HG03342 (cell line): ENCODE data around the gene CSRNP3.

Source experiments
- ATAC-seq: cut with Tn5 transposase; IDR thresholded peaks from one replicate; pipeline ENCODE4 v1.9.1; 2021; ENCODE audit warnings: mild to moderate bottlenecking, moderate library complexity; ENCODE audit not compliant: unreplicated experiment

The CSRNP3 gene

GRCh38 chr2:165674780-165675179, 205.3 kb downstream of the CSRNP3 start:
- no peak for ATAC-seq

GRCh38 chr2:165675551-165675968, 206.1 kb downstream of the CSRNP3 start:
- ATAC-seq, result no peak

DNA sequence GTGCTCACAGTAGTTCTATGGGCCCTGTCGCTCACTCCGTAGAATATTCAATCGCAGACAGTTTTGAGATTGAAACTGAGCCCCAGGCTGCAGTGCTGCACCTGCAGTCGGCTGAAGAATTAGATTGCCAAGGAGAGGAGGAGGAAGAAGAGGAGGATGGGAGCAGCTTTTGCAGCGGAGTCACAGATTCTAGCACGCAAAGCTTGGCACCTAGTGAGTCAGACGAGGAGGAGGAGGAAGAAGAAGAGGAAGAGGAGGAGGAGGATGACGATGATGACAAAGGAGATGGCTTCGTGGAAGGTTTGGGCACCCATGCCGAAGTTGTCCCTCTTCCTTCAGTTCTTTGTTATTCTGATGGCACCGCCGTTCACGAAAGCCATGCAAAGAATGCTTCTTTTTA, 209.4 kb downstream of the CSRNP3 start:
- ATAC-seq, result no peak

DNA sequence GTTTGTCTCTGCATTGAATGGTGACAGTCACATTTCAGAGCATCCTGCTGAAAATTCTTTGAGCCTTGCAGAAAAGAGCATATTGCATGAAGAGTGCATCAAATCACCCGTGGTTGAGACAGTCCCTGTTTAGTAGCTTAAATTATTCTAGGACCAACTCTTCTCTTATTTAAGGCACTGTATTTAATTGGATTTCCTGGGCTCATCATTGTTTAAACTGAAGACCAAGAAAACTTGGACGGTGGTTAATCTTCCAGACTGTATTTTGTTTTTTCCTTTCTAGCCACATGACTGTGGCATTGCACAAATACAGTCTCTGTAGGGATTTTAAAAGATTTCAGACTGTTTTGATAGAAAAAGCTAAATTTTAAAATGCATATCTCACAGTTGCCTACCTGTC, 210.1 kb downstream of the CSRNP3 start:
- ATAC-seq, result no peak

- ATAC-seq, result no peak
These were observed 212.3 kb downstream of the CSRNP3 start for GRCh38 chr2:165681841-165682240.

GRCh38 chr2:165682546-165682945, 213.0 kb downstream of the CSRNP3 start:
- ATAC-seq, result no peak

- no peak for ATAC-seq
These were observed 217.3 kb downstream of the CSRNP3 start for GRCh38 chr2:165686800-165687199.

DNA sequence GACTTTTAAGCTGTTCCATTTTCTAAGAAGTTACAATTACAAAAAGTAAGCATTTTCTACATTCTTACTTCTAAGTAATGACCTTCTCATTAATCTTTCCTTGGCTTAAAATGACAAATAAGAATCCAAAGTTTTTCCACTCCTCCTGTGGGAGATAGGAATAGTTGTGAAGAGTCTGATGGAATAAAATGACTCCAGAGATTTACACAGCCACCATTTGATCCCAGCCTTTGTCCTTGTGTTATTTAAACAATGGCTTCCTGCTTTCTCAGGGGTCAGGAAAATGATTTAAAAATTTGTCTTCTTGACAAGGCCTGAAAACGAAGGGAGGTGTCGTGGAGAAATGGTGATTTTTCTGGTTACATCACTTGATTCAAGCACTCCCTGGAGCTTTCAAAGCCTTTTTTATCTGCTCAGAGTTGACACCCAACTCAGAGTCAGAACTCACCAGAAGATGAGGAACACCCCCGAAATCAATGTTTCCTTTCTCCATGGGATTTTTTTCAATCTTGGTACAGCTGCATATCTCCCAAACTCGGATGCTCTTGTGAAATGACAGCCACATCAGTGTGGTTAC, 218.0 kb downstream of the CSRNP3 start:
- ATAC-seq, result no peak

DNA sequence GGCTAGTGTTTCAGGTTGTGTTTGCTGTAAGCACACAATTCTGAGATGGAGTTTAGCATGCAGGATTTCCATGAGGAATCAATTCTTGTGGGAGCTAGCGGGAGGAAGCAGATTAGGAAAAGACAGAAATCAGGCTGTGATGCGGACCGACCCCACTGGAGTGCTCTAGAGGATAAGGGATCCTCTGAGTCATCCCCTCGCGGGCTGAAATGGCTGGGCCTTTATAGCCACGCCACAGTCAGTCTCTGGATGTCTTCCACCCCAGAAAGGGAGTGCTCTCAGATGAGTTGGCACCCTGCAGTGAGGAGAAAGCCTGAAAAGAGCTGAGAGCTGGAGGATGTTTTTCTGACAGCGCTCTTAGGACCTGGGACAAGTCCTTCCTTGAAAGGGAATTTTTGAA, 222.1 kb downstream of the CSRNP3 start:
- no peak for ATAC-seq

GRCh38 chr2:165692906-165693305, 223.4 kb downstream of the CSRNP3 start:
- ATAC-seq, result no peak

GRCh38 chr2:165693838-165694237, 224.3 kb downstream of the CSRNP3 start:
- no peak for ATAC-seq

DNA sequence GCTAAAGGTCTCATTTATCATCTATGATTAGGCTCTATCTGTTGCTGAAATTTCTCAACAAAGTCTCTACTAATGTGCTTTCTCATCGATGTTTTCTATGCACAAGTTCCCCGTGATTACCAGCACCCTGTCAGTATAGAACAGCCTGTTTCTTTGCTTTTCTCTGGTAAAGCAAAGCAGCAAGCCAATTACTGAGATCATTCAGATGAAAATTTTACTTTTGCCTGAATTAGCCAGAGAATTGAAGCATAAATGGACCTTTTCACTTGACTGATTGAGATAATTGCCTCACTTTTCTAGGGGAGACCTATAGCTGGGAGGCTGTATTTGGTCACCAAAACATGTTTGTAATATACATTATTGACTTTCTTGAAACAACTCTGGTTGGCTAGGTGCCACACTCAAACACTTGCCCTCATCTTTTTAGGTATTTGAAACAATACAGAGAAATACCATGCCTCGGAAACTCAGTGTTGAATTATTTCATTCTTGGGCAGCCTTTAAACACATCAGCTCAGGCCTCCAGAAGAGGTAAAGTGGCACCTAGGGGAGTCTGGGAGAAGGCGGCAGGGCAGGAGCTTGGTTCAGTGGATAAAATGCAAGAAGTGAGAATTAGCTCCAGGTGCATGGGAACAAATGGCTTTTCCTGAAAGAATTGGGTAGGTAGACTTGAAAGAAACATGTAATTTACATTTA, 228.4 kb downstream of the CSRNP3 start:
- no peak for ATAC-seq

DNA sequence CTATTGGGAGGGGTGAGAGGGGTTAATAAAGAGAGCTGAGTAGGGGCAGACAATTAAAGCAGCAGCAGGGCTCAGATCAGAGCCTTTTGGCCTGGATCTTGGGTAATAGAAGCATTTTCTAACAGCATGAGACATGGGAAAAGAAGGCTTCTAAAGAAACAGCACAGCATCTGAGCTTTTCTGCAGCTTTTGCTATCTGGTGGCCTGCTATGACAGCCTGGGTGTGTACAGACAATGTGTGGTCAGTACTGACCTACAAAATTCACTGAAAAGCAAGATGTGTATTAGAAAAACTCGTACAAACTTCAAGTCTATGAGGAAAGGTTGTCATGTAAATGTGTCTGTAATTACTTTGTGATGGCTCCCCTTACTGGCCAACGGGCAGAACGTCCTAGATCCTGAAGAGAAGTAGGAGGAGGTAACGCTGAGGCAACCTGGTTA, 229.0 kb downstream of the CSRNP3 start:
- peak; percentile 73 for ATAC-seq

DNA sequence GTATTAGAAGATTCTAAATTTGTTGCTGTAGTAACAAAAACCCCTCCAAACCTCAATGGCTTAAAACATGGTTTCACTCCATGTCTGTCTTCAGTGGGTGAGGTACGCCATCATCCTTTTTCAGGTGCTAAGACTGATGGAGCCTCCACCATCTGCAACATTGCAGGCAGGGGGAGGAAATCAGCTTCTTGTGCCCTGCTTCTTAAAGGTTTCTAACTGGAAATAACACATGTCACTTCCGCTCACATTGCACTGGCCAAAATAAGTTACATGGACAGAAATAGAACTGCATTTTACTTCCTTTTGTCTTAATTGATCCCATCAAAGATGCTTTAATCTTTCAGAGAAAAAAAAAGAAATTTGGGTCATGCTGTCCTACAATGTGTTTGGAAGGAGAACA, 230.4 kb downstream of the CSRNP3 start:
- no peak for ATAC-seq

DNA sequence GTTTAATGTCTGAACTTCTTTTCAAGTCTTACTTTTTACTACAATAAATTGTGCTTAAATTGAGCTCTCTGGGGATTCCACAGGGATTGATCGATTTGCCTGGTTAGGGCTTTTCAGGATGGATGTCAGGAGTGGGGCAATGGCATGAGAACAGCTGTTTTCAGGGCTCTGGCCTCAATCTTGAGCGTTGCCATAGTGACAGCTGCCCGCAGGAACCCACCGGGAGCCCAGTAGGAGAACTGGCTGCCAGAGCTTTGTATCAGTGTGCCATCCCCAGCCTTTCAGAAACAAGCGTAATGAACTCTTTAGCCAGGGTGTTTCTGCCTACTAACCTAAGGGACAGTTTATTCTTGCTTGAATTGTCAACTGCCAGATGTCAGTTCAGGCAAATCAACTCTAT, 231.0 kb downstream of the CSRNP3 start:
- ATAC-seq, result no peak

DNA sequence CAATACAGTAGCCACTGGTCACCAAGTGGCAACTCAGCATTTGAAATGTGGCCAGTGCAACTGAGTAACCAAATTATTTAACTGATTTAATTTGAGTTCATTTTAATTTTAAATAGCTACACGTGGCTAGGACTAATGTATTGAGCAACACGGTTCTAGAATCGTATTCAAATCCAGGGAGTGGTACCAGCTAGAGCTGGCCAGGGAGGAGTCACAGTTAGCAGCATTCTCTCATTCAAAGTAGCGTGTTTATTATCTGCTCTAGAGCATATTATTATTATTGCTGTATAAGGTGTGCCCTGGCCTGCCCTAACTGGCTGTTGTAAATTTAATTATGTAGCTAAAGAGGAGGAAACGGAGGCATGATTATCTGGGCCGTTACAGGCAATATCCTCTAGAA, 231.6 kb downstream of the CSRNP3 start:
- no peak for ATAC-seq

DNA sequence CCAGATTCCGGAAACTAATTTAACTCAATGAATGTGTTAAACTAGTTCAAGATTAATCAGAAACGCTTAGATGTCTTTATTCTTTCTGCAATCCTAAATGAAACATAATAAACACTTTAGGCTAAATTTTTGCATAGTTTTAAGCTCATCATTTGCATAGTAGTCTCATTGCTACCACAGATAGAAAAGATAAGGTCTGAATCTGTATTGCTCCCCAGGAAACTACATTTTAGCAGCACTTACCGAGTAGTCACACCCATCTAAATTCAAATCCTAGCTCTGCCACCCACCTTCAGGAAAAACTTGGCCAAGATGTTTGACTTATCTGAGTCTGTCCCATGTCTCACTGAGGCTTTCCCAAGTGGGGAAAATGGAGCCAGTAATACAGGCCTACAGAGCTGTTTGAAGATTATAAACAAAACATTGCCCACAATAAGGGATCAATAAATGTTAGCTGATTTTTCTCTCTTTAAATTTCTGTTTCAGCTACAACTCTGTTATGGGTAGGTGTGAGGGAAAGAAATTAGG, 237.5 kb downstream of the CSRNP3 start:
- no peak for ATAC-seq

DNA sequence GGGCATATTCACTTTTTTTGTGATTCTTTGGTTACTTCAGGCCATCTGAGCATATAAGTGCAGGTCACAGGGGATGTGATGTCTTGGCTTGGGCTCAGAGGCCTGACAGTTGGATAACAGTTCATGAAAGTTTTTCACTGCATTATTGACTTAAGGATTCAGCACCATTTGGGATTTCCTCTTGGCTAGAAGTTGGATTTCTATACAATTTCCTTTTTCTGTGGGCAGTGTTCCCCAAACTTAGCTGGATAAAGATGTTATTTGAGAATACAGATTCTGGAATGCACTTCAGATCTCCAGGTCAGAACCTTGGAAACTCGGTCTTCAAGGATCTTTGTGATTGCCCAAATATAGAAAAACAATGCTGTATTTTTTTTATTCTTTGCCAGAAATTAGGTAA, 246.6 kb downstream of the CSRNP3 start:
- ATAC-seq, result no peak

DNA sequence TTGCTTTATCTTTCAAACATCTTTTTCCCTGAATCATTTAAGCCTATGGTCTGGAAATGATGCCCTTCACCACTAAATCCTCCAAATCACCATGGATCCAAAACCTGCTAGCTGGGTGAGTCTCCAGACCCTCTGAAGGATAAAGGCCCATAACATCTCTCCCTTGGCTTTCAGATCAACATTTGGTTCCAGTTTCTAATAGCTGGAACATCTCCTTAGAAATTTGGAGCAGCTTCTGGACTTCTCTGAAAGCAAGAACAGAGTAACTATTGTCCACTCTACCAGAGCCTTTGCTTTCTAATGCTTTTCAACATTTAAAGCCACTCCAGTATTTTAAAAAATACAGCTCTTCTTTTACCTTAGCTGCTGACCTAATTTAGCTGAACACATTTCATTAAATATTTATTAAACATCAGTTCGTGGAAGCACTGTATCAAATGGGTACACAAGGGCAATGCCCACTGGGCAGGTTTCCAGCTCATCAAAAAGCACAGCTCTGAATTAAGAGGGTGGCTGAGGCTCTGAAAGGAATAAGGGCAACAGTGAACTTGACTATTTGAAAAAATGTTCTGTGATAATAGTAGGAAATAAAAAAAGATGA, 249.2 kb downstream of the CSRNP3 start:
- no peak for ATAC-seq

GRCh38 chr2:165720511-165720910, 251.0 kb downstream of the CSRNP3 start:
- no peak for ATAC-seq

GRCh38 chr2:165725421-165725820, 255.9 kb downstream of the CSRNP3 start:
- ATAC-seq, result no peak
